Measurements from ENCODE around the gene PRIM1. TPM values are rescaled to one million over a fixed set of nuclear protein-coding genes. Genes with fewer than 3 reads are reported as not detected.

Gene PRIM1
- total and polyA plus RNA-seq, 5 donors: 2.9 to 5.1 (median 4.3) TPM

- H3K27ac ChIP-seq (ENCODE audit: low read length): no peak overlapping the region
- WGBS: 54% methylated on average over 2 of the region's 2 CpGs
- H3K4me3 ChIP-seq (ENCODE audit: low read length): no peak overlapping the region
- ATAC-seq: no peak
- no peaks in the 10 kb centered on the region for H3K9me3 ChIP-seq (ENCODE audit: control insufficient read depth, low read length)
- H3K27me3 ChIP-seq (ENCODE audit: control insufficient read depth, insufficient read depth): no peaks in the 10 kb centered on the region
- no peak for DNase-seq
- intact Hi-C loops (cut with DNase I): no loop called here
- H3K4me1 ChIP-seq (ENCODE audit: control insufficient read depth, insufficient read depth, low read length): no peaks in the 10 kb centered on the region
Observed at GRCh38 chr12:56785141-56785865, 33.2 kb upstream of the PRIM1 start.

- Histone ChIP-seq H3K4me3 (ENCODE audit: low read length) (no peak overlapping the region), H3K4me1 (ENCODE audit: control insufficient read depth, insufficient read depth, low read length) (no peaks in the 10 kb centered on the region), H3K27me3 (ENCODE audit: control insufficient read depth, insufficient read depth) (no peaks in the 10 kb centered on the region), H3K27ac (ENCODE audit: low read length) (no peak overlapping the region), H3K9me3 (ENCODE audit: control insufficient read depth, low read length) (no peaks in the 10 kb centered on the region)
- 90% methylated on average over 4 of the region's 4 CpGs for WGBS
- ATAC-seq (no peak), DNase-seq (no peak)
- intact Hi-C loops (cut with DNase I): no loop called here
Observed at GRCh38 chr12:56781726-56782125, 29.6 kb upstream of the PRIM1 start.

GRCh38 chr12:56778756-56779155 lies 26.6 kb upstream of the PRIM1 start:
- Histone ChIP-seq H3K4me1 (ENCODE audit: control insufficient read depth, insufficient read depth, low read length) (no peaks in the 10 kb centered on the region), H3K27ac (ENCODE audit: low read length) (no peak overlapping the region), H3K27me3 (ENCODE audit: control insufficient read depth, insufficient read depth) (no peaks in the 10 kb centered on the region), H3K9me3 (ENCODE audit: control insufficient read depth, low read length) (no peaks in the 10 kb centered on the region), H3K4me3 (ENCODE audit: low read length) (no peak overlapping the region)
- no peak for ATAC-seq
- no peak for DNase-seq
- intact Hi-C loops (cut with DNase I): no loop called here
- 96% methylated on average over 17 of the region's 17 CpGs for WGBS

- no peaks in the 10 kb centered on the region for H3K4me1 ChIP-seq (ENCODE audit: control insufficient read depth, insufficient read depth, low read length)
- H3K27ac ChIP-seq (ENCODE audit: low read length): no peak overlapping the region
- no peaks in the 10 kb centered on the region for H3K9me3 ChIP-seq (ENCODE audit: control insufficient read depth, low read length)
- 98% methylated on average over 3 of the region's 3 CpGs for WGBS
- H3K4me3 ChIP-seq (ENCODE audit: low read length): no peak overlapping the region
- H3K27me3 ChIP-seq (ENCODE audit: control insufficient read depth, insufficient read depth): no peaks in the 10 kb centered on the region
- no peak for DNase-seq
- ATAC-seq: no peak
- intact Hi-C loops (cut with DNase I): no loop called here
Observed at GRCh38 chr12:56776654-56777053, 24.5 kb upstream of the PRIM1 start.

- intact Hi-C loops (cut with DNase I): no loop called here
- 87% methylated on average over 6 of the region's 6 CpGs for WGBS
Observed at GRCh38 chr12:56775638-56776037, 23.5 kb upstream of the PRIM1 start.

GRCh38 chr12:56773113-56773512 lies 21.0 kb upstream of the PRIM1 start:
- no peaks in the 10 kb centered on the region for H3K4me1 ChIP-seq (ENCODE audit: control insufficient read depth, insufficient read depth, low read length)
- H3K9me3 ChIP-seq (ENCODE audit: control insufficient read depth, low read length): no peaks in the 10 kb centered on the region
- DNase-seq (no peak), ATAC-seq (no peak)
- intact Hi-C loops (cut with DNase I): no loop called here
- H3K27me3 ChIP-seq (ENCODE audit: control insufficient read depth, insufficient read depth): no peaks in the 10 kb centered on the region
- H3K27ac ChIP-seq (ENCODE audit: low read length): no peak overlapping the region
- no peak overlapping the region for H3K4me3 ChIP-seq (ENCODE audit: low read length)
- WGBS: 93% methylated on average over 2 of the region's 2 CpGs

More at GRCh38 chr12:56775638-56776037, 23.5 kb upstream of the PRIM1 start:
- no peak for DNase-seq
- Histone ChIP-seq H3K27me3 (ENCODE audit: control insufficient read depth, insufficient read depth) (no peaks in the 10 kb centered on the region), H3K4me3 (ENCODE audit: low read length) (no peak overlapping the region), H3K9me3 (ENCODE audit: control insufficient read depth, low read length) (no peaks in the 10 kb centered on the region), H3K4me1 (ENCODE audit: control insufficient read depth, insufficient read depth, low read length) (no peaks in the 10 kb centered on the region), H3K27ac (ENCODE audit: low read length) (no peak overlapping the region)
- no peak for ATAC-seq

GRCh38 chr12:56772625-56773024 lies 20.5 kb upstream of the PRIM1 start:
- DNase-seq (no peak), ATAC-seq (no peak)
- intact Hi-C loops (cut with DNase I): no loop called here
- Histone ChIP-seq H3K4me1 (ENCODE audit: control insufficient read depth, insufficient read depth, low read length) (no peaks in the 10 kb centered on the region), H3K4me3 (ENCODE audit: low read length) (no peak overlapping the region), H3K27ac (ENCODE audit: low read length) (no peak overlapping the region), H3K9me3 (ENCODE audit: control insufficient read depth, low read length) (no peaks in the 10 kb centered on the region), H3K27me3 (ENCODE audit: control insufficient read depth, insufficient read depth) (no peaks in the 10 kb centered on the region)
- 82% methylated on average over 5 of the region's 5 CpGs for WGBS

GRCh38 chr12:56769868-56770267 lies 17.7 kb upstream of the PRIM1 start:
- no peak overlapping the region for H3K4me3 ChIP-seq (ENCODE audit: low read length)
- intact Hi-C loops (cut with DNase I): loop anchor here in 1 of 4 donors (10.0 kb wide), 1 partner anchor 225 kb away; a partner anchor contains a TSS
- 87% methylated on average over 3 of the region's 3 CpGs for WGBS
- ATAC-seq (no peak), DNase-seq (no peak)
- H3K4me1 ChIP-seq (ENCODE audit: control insufficient read depth, insufficient read depth, low read length): no peaks in the 10 kb centered on the region
- H3K9me3 ChIP-seq (ENCODE audit: control insufficient read depth, low read length): no peaks in the 10 kb centered on the region
- H3K27me3 ChIP-seq (ENCODE audit: control insufficient read depth, insufficient read depth): no peaks in the 10 kb centered on the region
- no peak overlapping the region for H3K27ac ChIP-seq (ENCODE audit: low read length)

GRCh38 chr12:56768424-56768823 lies 16.3 kb upstream of the PRIM1 start:
- 87% methylated on average over 5 of the region's 5 CpGs for WGBS
- Histone ChIP-seq H3K27me3 (ENCODE audit: control insufficient read depth, insufficient read depth) (no peaks in the 10 kb centered on the region), H3K27ac (ENCODE audit: low read length) (no peak overlapping the region), H3K4me1 (ENCODE audit: control insufficient read depth, insufficient read depth, low read length) (no peaks in the 10 kb centered on the region), H3K4me3 (ENCODE audit: low read length) (no peak overlapping the region), H3K9me3 (ENCODE audit: control insufficient read depth, low read length) (no peaks in the 10 kb centered on the region)
- intact Hi-C loops (cut with DNase I): loop anchor here in 1 of 4 donors (10.0 kb wide), 1 partner anchor 226 kb away; a partner anchor contains a TSS
- no peak for ATAC-seq
- DNase-seq: no peak

- no peaks in the 10 kb centered on the region for H3K9me3 ChIP-seq (ENCODE audit: control insufficient read depth, low read length)
- ATAC-seq: peak in 1 of 2 donors; percentile 57
- H3K27me3 ChIP-seq (ENCODE audit: control insufficient read depth, insufficient read depth): no peaks in the 10 kb centered on the region
- H3K27ac ChIP-seq (ENCODE audit: low read length): no peak overlapping the region
- no peak for DNase-seq
- WGBS: 79% methylated on average over 6 of the region's 6 CpGs
- H3K4me3 ChIP-seq (ENCODE audit: low read length): no peak overlapping the region
- no peaks in the 10 kb centered on the region for H3K4me1 ChIP-seq (ENCODE audit: control insufficient read depth, insufficient read depth, low read length)
- intact Hi-C loops (cut with DNase I): loop anchor here in 1 of 4 donors (10.0 kb wide), 1 partner anchor 228 kb away; a partner anchor contains a TSS
Observed at GRCh38 chr12:56766535-56766934, 14.4 kb upstream of the PRIM1 start.

- H3K9me3 ChIP-seq (ENCODE audit: control insufficient read depth, low read length): no peaks in the 10 kb centered on the region
- no peak for ATAC-seq
- DNase-seq: no peak
- no peaks in the 10 kb centered on the region for H3K4me1 ChIP-seq (ENCODE audit: control insufficient read depth, insufficient read depth, low read length)
- 72% methylated on average over 5 of the region's 5 CpGs for WGBS
- no peak overlapping the region for H3K27ac ChIP-seq (ENCODE audit: low read length)
- intact Hi-C loops (cut with DNase I): loop anchor here (2.0 to 10.0 kb wide), 4 partner anchors 223 to 293 kb away; a partner anchor contains a TSS
- no peak overlapping the region for H3K4me3 ChIP-seq (ENCODE audit: low read length)
- H3K27me3 ChIP-seq (ENCODE audit: control insufficient read depth, insufficient read depth): no peaks in the 10 kb centered on the region
Observed at GRCh38 chr12:56763753-56764657, 11.9 kb upstream of the PRIM1 start.
